Right renal pelvis (tissue), 4 donors: ENCODE data around the gene LATS1. TPM values are rescaled to one million over a fixed set of nuclear protein-coding genes. Genes with fewer than 3 reads are reported as not detected.
"Not testable (repeated sequence)": the region's sequence is repeated elsewhere in the genome, so short reads cannot be mapped to it uniquely, and the experiment has no call there.

ENCODE experiments used
- DNase-seq, 4 donors: peaks; one replicate each; pipeline ENCODE4 v3.0.0-alpha.2; 2013; ENCODE audit warnings: low read depth in 4 of 4, low spot score in 3 of 4, missing footprints in 1 of 4
- polyA plus RNA-seq, 4 donors: library from polyadenylated mRNA; unstranded; fragments of 120-200 nt; gene quantifications; one replicate each; pipeline ENCODE4 v1.2.1, GENCODE V29; 2013; ENCODE audit not compliant: insufficient read length in 4 of 4

Gene LATS1
- 10 to 100 TPM; 28.4 to 36.6 (median 34.6) TPM for polyA plus RNA-seq

- peak; percentile 71 to 79 (median 74) for DNase-seq
Observed at GRCh38 chr6:149717588-149718458, at the start of gene LATS1. LATS1 (minus strand) TSS chr6:149718101; CDS start chr6:149702126, 15,975 bp downstream.

- no peak for DNase-seq
Observed at GRCh38 chr6:149766156-149766769, 48.4 kb upstream of the LATS1 start.

DNA sequence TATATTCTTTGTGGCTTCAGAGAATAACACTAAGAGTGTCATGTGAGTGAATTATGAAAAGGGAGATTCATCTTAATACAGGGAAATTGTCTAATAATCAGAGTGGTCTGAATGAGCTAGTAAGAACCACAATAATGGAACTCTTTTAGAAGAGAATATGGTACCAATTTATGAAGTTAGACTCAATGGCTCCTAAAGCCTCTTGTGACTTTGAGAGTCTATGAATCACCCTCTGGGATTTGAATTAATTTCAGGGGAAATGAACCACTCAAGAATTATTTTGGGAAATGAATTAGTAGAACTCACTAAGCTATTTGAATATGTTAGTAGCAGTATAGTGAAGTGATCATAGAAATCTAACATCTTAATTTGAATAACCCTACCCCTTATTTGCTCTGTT, 46.0 kb upstream of the LATS1 start:
- DNase-seq: no peak

DNA sequence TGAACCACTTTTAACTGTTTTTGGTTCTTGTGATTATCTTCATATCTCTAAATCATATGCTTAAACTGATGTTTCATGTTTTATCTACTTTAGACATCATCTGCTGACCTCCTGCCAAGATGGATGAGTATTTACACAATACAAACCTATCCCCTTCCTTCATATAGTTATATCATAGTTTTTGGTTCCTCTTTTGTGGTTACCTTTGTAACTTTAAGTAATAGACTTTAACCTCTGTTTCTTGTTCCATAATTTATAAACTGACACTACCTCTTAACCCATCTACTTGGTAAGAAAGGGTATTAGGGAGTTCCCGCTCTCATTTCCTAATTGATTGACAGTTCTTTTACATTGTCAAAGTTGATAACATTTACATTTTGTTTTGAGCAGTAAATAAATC, 43.5 kb upstream of the LATS1 start:
- DNase-seq: no peak

- DNase-seq: no peak
Observed at GRCh38 chr6:149756261-149756636, 38.3 kb upstream of the LATS1 start.

DNA sequence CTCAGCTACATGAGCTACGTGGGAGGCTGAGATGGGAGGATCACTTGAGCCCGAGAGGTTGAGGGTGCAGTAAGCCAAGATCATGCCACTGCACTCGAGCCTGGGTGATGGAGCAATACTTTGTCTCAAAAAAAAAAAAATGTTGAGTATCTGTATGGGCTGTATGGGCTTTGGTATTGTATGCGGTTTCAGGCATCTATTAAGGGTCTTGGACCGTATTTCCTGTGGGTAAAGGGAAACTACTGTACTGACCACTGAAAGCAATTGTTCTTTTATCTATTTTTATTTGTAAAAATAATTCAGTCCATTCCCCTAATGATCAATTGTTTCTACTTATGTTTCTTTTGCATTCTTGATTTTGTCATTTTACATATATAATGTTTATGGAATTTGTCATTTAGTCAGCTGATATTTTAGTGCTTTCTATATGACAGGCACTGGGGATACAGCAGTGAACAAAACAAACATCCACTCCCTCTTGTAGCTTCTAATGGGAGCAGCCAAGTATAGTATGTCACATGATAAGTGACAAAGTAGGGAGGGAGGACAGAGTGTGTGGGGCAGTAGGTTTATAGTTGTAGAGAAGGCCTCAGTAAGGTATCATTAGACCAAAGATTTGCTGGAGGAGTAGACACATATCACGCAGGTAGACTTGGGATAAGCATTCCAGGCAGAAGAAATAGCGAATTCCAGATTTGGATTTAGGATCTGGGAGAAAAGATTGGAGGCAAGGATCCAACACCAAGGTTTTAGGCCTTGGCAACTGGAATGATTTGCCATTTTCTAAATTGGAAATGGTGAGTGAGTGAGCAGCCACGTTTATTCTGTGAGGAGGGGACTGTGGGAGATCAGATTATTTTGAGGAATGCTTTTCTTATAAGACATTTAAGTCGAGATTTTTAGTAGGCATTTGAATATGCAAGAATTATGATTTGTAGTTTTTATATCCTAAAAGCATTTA, 37.7 kb upstream of the LATS1 start:
- no peak for DNase-seq

DNA sequence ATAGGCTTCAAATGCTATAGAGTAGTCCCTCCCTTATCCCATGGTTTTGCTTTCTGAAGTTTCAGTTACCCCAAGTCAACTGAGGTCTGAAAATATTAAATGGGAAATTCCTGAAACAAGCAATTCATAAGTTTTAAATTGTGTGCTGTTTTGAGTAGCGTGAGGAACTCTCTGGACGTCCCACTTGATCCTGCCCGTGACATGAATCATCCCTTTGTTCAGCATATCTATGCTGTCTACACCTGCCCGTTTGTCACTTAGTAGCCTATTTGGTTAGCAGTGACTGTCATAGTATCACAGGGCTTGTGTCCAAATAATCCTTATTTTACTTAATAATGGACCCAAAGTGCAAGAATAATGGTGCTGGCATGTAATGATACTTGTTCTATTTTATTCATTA, 36.6 kb upstream of the LATS1 start:
- no peak for DNase-seq

- not testable (repeated sequence) for DNase-seq
Observed at GRCh38 chr6:149753374-149753637, 35.4 kb upstream of the LATS1 start.

GRCh38 chr6:149752600-149753373, 34.9 kb upstream of the LATS1 start:
- DNase-seq: no peak

DNA sequence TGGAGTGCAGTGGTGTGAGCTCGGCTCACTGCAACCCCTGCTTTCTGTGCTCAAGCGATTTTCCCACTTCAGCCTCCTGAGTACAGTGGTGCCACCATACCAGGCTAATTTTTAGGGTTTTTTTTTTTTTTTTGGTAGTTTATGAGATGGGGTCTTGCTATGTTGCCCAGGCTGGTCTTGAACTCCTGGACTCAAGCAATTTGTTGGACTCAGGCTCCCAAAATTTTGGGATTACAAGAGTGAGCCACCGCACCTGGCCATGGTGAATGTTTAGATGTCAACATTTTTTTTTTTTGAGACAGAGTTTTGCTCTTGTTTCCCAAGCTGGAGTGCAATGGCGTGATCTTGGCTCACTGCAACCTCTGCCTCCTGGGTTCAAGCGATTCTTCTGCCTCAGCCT, 34.0 kb upstream of the LATS1 start:
- DNase-seq: not testable (repeated sequence)

GRCh38 chr6:149751239-149751638, 33.3 kb upstream of the LATS1 start:
- no peak for DNase-seq

- peak in 3 of 4 donors; percentile 32 to 44 (median 39) for DNase-seq
Observed at GRCh38 chr6:149750136-149750609, 32.3 kb upstream of the LATS1 start.

DNA sequence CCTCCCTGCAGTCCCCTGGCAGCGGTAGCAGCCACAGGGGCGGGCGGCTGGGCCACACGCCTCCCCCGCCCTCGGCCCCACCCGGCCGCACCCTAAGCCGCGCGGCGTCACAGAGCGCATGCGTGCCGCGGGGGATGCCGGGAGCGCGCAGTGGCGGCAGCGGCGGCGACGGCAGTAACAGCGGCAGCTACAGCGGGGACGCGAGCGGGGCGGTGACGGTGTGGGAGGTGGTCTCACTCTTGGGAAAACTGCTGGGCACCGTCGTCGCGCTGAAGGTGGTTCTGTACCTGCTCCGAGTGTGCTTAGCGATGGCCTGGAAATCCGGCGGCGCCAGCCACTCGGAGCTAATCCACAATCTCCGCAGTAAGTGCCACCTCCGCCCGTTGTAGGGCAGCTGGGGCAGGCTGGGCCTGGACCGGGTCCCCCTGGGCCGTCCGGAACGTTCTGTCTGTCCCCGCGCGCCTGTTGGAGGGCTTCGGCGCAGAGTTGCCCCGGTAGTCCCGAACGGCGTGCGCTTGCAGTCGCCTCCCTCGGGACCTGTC, 31.8 kb upstream of the LATS1 start, which contains the start of gene PCMT1:
PCMT1 (plus strand) TSS at position 148 of the 542 bp plus-strand sequence; CDS start at position 309, 161 bp downstream.
- DNase-seq: peak; percentile 82 to 85 (median 83)

- not testable (repeated sequence) for DNase-seq
Observed at GRCh38 chr6:149749082-149749593, 31.2 kb upstream of the LATS1 start.

- DNase-seq: peak; percentile 88 to 92 (median 90)
Observed at GRCh38 chr6:149746147-149746946, 28.4 kb upstream of the LATS1 start, which contains the start of gene NUP43. NUP43 (minus strand) TSS chr6:149746529; CDS start chr6:149746495, 34 bp downstream.

DNA sequence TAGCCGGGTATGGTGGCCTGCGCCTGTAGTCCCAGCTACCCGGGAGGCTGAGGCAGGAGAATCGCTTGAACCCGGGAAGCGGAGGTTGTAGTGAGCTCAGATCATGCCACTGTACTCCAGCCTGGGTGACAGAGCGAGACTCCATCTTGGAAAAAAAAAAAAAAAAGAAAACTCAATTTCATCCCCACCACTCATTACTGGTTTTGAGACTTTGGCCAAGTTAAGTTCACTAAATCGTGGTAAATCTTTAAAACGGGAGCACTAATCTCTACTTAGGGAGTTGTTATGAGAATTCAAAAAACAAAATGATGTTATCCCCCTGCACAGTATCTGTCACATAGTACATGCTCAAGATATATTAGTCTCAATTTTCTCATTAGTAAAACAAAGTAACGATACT, 27.4 kb upstream of the LATS1 start:
- not testable (repeated sequence) for DNase-seq

DNA sequence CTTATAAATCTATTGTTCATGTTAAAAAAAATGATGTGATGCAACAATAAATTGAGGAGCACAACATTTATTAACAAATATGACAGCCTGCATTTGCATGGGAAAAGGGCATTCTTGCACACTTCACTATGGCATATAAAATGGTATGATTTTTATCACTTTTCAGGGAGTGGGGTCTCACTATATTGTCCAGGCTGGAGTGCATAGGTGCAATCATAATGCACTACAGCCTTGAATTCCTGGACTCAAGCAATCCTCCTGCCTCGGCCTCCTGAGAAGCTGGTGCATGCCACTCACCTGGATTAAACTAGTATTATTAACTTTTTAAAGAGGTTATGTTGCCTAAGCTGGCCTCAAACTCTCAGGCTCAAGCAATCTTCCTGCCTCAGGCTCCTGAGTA, 17.0 kb upstream of the LATS1 start:
- DNase-seq: no peak

DNA sequence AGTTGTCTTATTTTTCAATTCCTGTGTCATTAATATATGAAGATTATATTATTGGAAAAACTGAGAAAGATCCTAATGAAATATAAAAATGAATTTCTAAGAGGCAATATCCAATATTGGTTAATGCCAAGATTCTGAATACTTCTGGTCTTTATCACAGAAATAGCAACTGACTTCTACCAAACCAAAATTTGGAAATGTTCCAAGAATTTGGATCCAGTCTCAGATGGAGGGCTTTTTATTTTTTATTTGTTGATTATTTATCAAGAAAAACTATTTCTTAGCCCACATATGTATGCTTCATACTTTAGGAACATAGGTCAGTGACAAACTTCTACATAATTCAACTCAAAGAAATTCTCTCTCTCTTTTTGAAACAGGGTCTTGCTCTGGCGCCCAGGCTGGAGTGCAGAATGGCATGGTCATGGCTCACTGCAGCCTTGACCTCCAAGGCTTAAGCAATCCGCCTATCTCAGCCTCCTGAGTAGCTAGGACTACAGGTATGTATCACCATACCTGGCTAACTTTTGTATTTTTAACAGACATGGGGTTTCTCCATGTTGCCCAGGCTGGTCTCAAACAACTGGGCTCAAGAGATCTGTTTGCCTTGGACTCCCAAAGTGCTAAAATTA, 15.3 kb upstream of the LATS1 start:
- DNase-seq: no peak
